ENCODE results near the gene NOD1.

The NOD1 gene

GRCh38 chr7:30430276-30430675 lies 48.3 kb downstream of the NOD1 start:
- no peak overlapping the region for H3K4me3 ChIP-seq (ENCODE audit: low read depth, low read length)
- TF ChIP-seq CTCF (IDR thresholded peaks at IDR 0.05; ENCODE audit: low read depth, low read length, missing control alignments): no peak
- in situ Hi-C loops (cut with HindIII; ENCODE audit: low sequenced_read_pairs): no loop called here
- no peak for DNase-seq (ENCODE audit: low read depth)

GRCh38 chr7:30429156-30429530 lies 49.4 kb downstream of the NOD1 start:
- in situ Hi-C loops (cut with HindIII; ENCODE audit: low sequenced_read_pairs): no loop called here
- TF ChIP-seq CTCF (IDR thresholded peaks at IDR 0.05; ENCODE audit: low read depth, low read length, missing control alignments): no peak
- H3K4me3 ChIP-seq (ENCODE audit: low read depth, low read length): no peak overlapping the region
- DNase-seq (ENCODE audit: low read depth): no peak

GRCh38 chr7:30428246-30429155 lies 50.1 kb downstream of the NOD1 start:
- H3K4me3 ChIP-seq (ENCODE audit: low read depth, low read length): no peak overlapping the region
- DNase-seq (ENCODE audit: low read depth): no peak
- TF ChIP-seq CTCF (IDR thresholded peaks at IDR 0.05; ENCODE audit: low read depth, low read length, missing control alignments): no peak
- in situ Hi-C loops (cut with HindIII; ENCODE audit: low sequenced_read_pairs): no loop called here

GRCh38 chr7:30427296-30428070 lies 51.1 kb downstream of the NOD1 start:
- in situ Hi-C loops (cut with HindIII; ENCODE audit: low sequenced_read_pairs): no loop called here
- no peak for TF ChIP-seq CTCF (IDR thresholded peaks at IDR 0.05; ENCODE audit: low read depth, low read length, missing control alignments)
- H3K4me3 ChIP-seq (ENCODE audit: low read depth, low read length): no peak overlapping the region
- no peak for DNase-seq (ENCODE audit: low read depth)

- in situ Hi-C loops (cut with HindIII; ENCODE audit: low sequenced_read_pairs): no loop called here
- no peak for TF ChIP-seq CTCF (IDR thresholded peaks at IDR 0.05; ENCODE audit: low read depth, low read length, missing control alignments)
- no peak overlapping the region for H3K4me3 ChIP-seq (ENCODE audit: low read depth, low read length)
- DNase-seq (ENCODE audit: low read depth): no peak
These were observed 54.1 kb downstream of the NOD1 start for GRCh38 chr7:30424506-30424905.

- in situ Hi-C loops (cut with HindIII; ENCODE audit: low sequenced_read_pairs): no loop called here
- TF ChIP-seq CTCF (IDR thresholded peaks at IDR 0.05; ENCODE audit: low read depth, low read length, missing control alignments): no peak
- no peak overlapping the region for H3K4me3 ChIP-seq (ENCODE audit: low read depth, low read length)
- DNase-seq (ENCODE audit: low read depth): no peak
These were observed 54.6 kb downstream of the NOD1 start for GRCh38 chr7:30423788-30424505.

Data from astrocyte of the cerebellum (primary cell).